WTC11 (cell line): ENCODE results near the gene DAB2. TPM values are rescaled to one million over a fixed set of nuclear protein-coding genes. Genes with fewer than 3 reads are reported as not detected.

ENCODE experiments used
- ATAC-seq: fragments of 200-7000 bp; cut with Tn5 transposase; 2 replicates; pipeline ENCODE4 v1.10.0; 2021; ENCODE audit warnings: mild to moderate bottlenecking, moderate library complexity
- CTCF ChIA-PET: fragments of 300-600 bp; sonication (Branson Sonifier 250); formaldehyde crosslinking; loops from one replicate; lab custom pipeline; 2021; ENCODE audit warnings: antibody characterized with exemption; lab: Charles Lee
- POLR2A ChIA-PET: fragments of 350-600 bp; sonication (Branson Sonifier 250); formaldehyde crosslinking; loops from one replicate; lab custom pipeline; 2021; ENCODE audit warnings: antibody characterized with exemption; lab: Charles Lee
- DNase-seq: peaks from one replicate; pipeline ENCODE4 v3.0.0; 2021; ENCODE audit warnings: low spot score
- H3K27ac Mint-ChIP-seq: 2 replicates; pipeline ENCODE4 v1.8.0; 2021; ENCODE audit warnings: mixed read lengths
- H3K27me3 Mint-ChIP-seq: 2 replicates; pipeline ENCODE4 v1.8.0; 2021; ENCODE audit warnings: low read depth, mild to moderate bottlenecking, moderate library complexity, mixed read lengths
- H3K36me3 Mint-ChIP-seq: 2 replicates; pipeline ENCODE4 v1.8.0; 2021; ENCODE audit warnings: mixed read lengths
- H3K4me1 Mint-ChIP-seq: 2 replicates; pipeline ENCODE4 v1.8.0; 2022; ENCODE audit warnings: mixed read lengths
- H3K4me3 Mint-ChIP-seq: 2 replicates; pipeline ENCODE4 v1.8.0; 2021; ENCODE audit warnings: mild to moderate bottlenecking, moderate library complexity, mixed read lengths
- H3K9me3 Mint-ChIP-seq: 2 replicates; pipeline ENCODE4 v1.8.0; 2021; ENCODE audit warnings: mixed read lengths
- CDX4 ChIP-seq: fragments of 250-450 bp; sonication (Bioruptor Pico); IDR thresholded peaks from 2 replicates; pipeline ENCODE4 v1.9.0; 2021; ENCODE audit warnings: moderate library complexity, mild to moderate bottlenecking, inconsistent platforms, borderline replicate concordance
- ETV6 ChIP-seq: sonication (generic); formaldehyde crosslinking; IDR thresholded peaks from 2 replicates; pipeline ENCODE4 v1.8.1; 2022; ENCODE audit warnings: mild to moderate bottlenecking, missing genetic modification reagents
- HMGA2 ChIP-seq: fragments of 250-450 bp; sonication (Bioruptor Pico); IDR thresholded peaks from 2 replicates; pipeline ENCODE4 v1.4.0; 2021; ENCODE audit warnings: mild to moderate bottlenecking, moderate library complexity
- IRF1 ChIP-seq: sonication (generic); formaldehyde crosslinking; IDR thresholded peaks from 2 replicates; pipeline ENCODE4 v1.8.0; 2023; ENCODE audit warnings: missing genetic modification reagents
- NFATC4 ChIP-seq: fragments of 250-450 bp; sonication (Bioruptor Pico); IDR thresholded peaks from 2 replicates; pipeline ENCODE4 v1.9.0; 2021; ENCODE audit warnings: mild to moderate bottlenecking
- NR2C2 ChIP-seq: sonication (generic); formaldehyde crosslinking; IDR thresholded peaks from 2 replicates; pipeline ENCODE4 v1.8.0; 2022; ENCODE audit warnings: mild to moderate bottlenecking, missing genetic modification reagents
- NR3C1 ChIP-seq: sonication (generic); formaldehyde crosslinking; conservative IDR thresholded peaks from 2 replicates; pipeline ENCODE4 v1.8.1; 2023; ENCODE audit warnings: low read depth, mild to moderate bottlenecking, missing genetic modification reagents
- SMAD3 ChIP-seq: sonication (generic); formaldehyde crosslinking; IDR thresholded peaks from 2 replicates; pipeline ENCODE4 v1.8.0; 2022; ENCODE audit warnings: missing genetic modification reagents, mild to moderate bottlenecking, borderline replicate concordance
- SP1 ChIP-seq: sonication (generic); formaldehyde crosslinking; conservative IDR thresholded peaks from 2 replicates; pipeline ENCODE4 v1.8.1; 2022; ENCODE audit warnings: missing genetic modification reagents
- ZBTB43 ChIP-seq: sonication (generic); formaldehyde crosslinking; IDR thresholded peaks from 2 replicates; pipeline ENCODE4 v1.8.1; 2023; ENCODE audit warnings: mild to moderate bottlenecking, missing genetic modification reagents
- ZNF416 ChIP-seq: fragments of 250-450 bp; sonication (Bioruptor Pico); IDR thresholded peaks from 2 replicates; pipeline ENCODE4 v1.9.0; 2021; ENCODE audit warnings: mild to moderate bottlenecking, inconsistent platforms
- ZNF425 ChIP-seq: fragments of 250-450 bp; sonication (Bioruptor Pico); conservative IDR thresholded peaks from 2 replicates; pipeline ENCODE4 v1.9.0; 2021; ENCODE audit warnings: mild to moderate bottlenecking
- total RNA-seq: library from RNA; stranded (reverse); gene quantifications from 3 replicates; pipeline ENCODE4 v1.2.3, GENCODE V29; 2021
- TF ChIP-seq, protein P1 (sequence below): fragments of 250-450 bp; sonication (Bioruptor Pico); IDR thresholded peaks from 2 replicates; pipeline ENCODE4 v1.9.0; 2021; ENCODE audit warnings: mild to moderate bottlenecking
- TF ChIP-seq, protein P2 (sequence below): sonication (generic); formaldehyde crosslinking; IDR thresholded peaks from 2 replicates; pipeline ENCODE4 v1.8.0; 2022; ENCODE audit warnings: mild to moderate bottlenecking, missing genetic modification reagents
- TF ChIP-seq, protein P3 (sequence below): sonication (generic); formaldehyde crosslinking; IDR thresholded peaks from 2 replicates; pipeline ENCODE4 v1.8.1; 2023; ENCODE audit warnings: mild to moderate bottlenecking, missing genetic modification reagents, moderate library complexity
- TF ChIP-seq, protein P4 (sequence below): sonication (generic); formaldehyde crosslinking; IDR thresholded peaks from 2 replicates; pipeline ENCODE4 v1.8.1; 2023; ENCODE audit warnings: mild to moderate bottlenecking, missing genetic modification reagents

Gene DAB2
- total RNA-seq, 1 experiment from 2014 or later = 7.2 TPM

DNA sequence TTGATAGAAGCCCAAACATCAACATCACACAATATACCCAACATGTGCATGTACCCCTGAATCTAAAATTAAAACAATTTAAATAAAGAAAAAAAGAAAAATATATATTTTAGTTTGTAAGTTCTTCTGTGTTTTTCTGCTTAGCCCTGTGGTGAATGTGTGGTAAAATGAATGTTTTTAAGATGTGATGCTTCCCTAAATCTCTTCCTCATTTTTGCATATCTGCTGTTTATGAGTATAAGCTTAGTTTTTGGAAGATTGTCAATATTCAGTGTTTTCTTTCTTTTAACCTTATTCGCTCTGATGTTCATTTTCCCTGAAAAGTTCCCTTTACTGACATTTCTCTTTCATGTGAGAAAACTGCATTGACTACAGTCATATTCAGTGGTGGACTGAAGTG is 44.4 kb upstream of the DAB2 start:
- DNase-seq (no peak), ATAC-seq (no peak)
- peaks cover 6% of the 10 kb centered on the region for H3K27me3 Mint-ChIP-seq
- no peaks in the 10 kb centered on the region for H3K36me3 Mint-ChIP-seq
- peaks cover 12% of the 10 kb centered on the region; the same call in 1 of the 2 replicates for H3K4me1 Mint-ChIP-seq
- TF ChIP-seq CDX4 (CRISPR knock-in tag) (no peak), NR3C1 (CRISPR knock-in tag) (no peak), HMGA2 (CRISPR knock-in tag) (no peak), ZNF425 (CRISPR knock-in tag) (no peak), SP1 (CRISPR knock-in tag) (no peak), ZBTB43 (CRISPR knock-in tag) (no peak), NR2C2 (no peak), NFATC4 (CRISPR knock-in tag) (no peak), ETV6 (CRISPR knock-in tag) (no peak), SMAD3 (CRISPR knock-in tag) (no peak), IRF1 (no peak), ZNF416 (no peak)
- TF ChIP-seq, protein P1, sequence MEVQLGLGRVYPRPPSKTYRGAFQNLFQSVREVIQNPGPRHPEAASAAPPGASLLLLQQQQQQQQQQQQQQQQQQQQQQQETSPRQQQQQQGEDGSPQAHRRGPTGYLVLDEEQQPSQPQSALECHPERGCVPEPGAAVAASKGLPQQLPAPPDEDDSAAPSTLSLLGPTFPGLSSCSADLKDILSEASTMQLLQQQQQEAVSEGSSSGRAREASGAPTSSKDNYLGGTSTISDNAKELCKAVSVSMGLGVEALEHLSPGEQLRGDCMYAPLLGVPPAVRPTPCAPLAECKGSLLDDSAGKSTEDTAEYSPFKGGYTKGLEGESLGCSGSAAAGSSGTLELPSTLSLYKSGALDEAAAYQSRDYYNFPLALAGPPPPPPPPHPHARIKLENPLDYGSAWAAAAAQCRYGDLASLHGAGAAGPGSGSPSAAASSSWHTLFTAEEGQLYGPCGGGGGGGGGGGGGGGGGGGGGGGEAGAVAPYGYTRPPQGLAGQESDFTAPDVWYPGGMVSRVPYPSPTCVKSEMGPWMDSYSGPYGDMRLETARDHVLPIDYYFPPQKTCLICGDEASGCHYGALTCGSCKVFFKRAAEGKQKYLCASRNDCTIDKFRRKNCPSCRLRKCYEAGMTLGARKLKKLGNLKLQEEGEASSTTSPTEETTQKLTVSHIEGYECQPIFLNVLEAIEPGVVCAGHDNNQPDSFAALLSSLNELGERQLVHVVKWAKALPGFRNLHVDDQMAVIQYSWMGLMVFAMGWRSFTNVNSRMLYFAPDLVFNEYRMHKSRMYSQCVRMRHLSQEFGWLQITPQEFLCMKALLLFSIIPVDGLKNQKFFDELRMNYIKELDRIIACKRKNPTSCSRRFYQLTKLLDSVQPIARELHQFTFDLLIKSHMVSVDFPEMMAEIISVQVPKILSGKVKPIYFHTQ (CRISPR knock-in tag) = no peak
- TF ChIP-seq, protein P2, sequence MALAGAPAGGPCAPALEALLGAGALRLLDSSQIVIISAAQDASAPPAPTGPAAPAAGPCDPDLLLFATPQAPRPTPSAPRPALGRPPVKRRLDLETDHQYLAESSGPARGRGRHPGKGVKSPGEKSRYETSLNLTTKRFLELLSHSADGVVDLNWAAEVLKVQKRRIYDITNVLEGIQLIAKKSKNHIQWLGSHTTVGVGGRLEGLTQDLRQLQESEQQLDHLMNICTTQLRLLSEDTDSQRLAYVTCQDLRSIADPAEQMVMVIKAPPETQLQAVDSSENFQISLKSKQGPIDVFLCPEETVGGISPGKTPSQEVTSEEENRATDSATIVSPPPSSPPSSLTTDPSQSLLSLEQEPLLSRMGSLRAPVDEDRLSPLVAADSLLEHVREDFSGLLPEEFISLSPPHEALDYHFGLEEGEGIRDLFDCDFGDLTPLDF (CRISPR knock-in tag) = no peak
- TF ChIP-seq, protein P3, sequence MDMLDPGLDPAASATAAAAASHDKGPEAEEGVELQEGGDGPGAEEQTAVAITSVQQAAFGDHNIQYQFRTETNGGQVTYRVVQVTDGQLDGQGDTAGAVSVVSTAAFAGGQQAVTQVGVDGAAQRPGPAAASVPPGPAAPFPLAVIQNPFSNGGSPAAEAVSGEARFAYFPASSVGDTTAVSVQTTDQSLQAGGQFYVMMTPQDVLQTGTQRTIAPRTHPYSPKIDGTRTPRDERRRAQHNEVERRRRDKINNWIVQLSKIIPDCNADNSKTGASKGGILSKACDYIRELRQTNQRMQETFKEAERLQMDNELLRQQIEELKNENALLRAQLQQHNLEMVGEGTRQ = no peak
- TF ChIP-seq, protein P4, sequence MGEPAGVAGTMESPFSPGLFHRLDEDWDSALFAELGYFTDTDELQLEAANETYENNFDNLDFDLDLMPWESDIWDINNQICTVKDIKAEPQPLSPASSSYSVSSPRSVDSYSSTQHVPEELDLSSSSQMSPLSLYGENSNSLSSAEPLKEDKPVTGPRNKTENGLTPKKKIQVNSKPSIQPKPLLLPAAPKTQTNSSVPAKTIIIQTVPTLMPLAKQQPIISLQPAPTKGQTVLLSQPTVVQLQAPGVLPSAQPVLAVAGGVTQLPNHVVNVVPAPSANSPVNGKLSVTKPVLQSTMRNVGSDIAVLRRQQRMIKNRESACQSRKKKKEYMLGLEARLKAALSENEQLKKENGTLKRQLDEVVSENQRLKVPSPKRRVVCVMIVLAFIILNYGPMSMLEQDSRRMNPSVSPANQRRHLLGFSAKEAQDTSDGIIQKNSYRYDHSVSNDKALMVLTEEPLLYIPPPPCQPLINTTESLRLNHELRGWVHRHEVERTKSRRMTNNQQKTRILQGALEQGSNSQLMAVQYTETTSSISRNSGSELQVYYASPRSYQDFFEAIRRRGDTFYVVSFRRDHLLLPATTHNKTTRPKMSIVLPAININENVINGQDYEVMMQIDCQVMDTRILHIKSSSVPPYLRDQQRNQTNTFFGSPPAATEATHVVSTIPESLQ (CRISPR knock-in tag) = no peak
- peaks cover 6% of the 10 kb centered on the region; the same call in 1 of the 2 replicates for H3K9me3 Mint-ChIP-seq
- POLR2A ChIA-PET = no interaction called here
- H3K4me3 Mint-ChIP-seq = no peak overlapping the region
- CTCF ChIA-PET = no interaction called here
- H3K27ac Mint-ChIP-seq = no peak overlapping the region
